K562 (cell line): ENCODE measurements around the gene QPRT. TPM values are rescaled to one million over a fixed set of nuclear protein-coding genes. Genes with fewer than 3 reads are reported as not detected.

Source experiments
- BCOR ChIP-seq: fragments of 450-650 bp; IDR thresholded peaks from 2 replicates; pipeline ENCODE4 v1.6.1; 2016
- CBFA2T2 ChIP-seq: fragments of 450-650 bp; conservative IDR thresholded peaks from 2 replicates; pipeline ENCODE4 v1.6.1; 2017; ENCODE audit warnings: mild to moderate bottlenecking
- GTF2B ChIP-seq: IDR thresholded peaks from 2 replicates; pipeline ENCODE4 v1.6.1; 2011; ENCODE audit not compliant: insufficient read length; ENCODE audit errors: extremely low read depth
- HCFC1 ChIP-seq: IDR thresholded peaks from 2 replicates; pipeline ENCODE4 v1.6.1; 2012; ENCODE audit warnings: low read depth, low read length, improper control_type of control experiment
- HDAC6 ChIP-seq: IDR thresholded peaks from 2 replicates; pipeline ENCODE4 v1.6.1; 2012; ENCODE audit warnings: low read depth, mild to moderate bottlenecking, control low read depth, inconsistent platforms, low read length, moderate library complexity
- HEY1 ChIP-seq: fragments of 250-450 bp; sonication (Bioruptor Pico); IDR thresholded peaks from 2 replicates; pipeline ENCODE4 v1.5.0; 2020; ENCODE audit warnings: mild to moderate bottlenecking, moderate library complexity, borderline replicate concordance
- HINFP ChIP-seq: fragments of 450-650 bp; conservative IDR thresholded peaks from 2 replicates; pipeline ENCODE4 v1.6.1; 2016; ENCODE audit warnings: missing genetic modification characterization, low read depth, mild to moderate bottlenecking, control low read depth, missing compliant biosample characterization
- HMGN3 ChIP-seq: IDR thresholded peaks from 2 replicates; pipeline ENCODE4 v1.6.1; 2011; ENCODE audit warnings: borderline replicate concordance, low read depth, mild to moderate bottlenecking, mixed read lengths, low read length; ENCODE audit not compliant: insufficient read length; ENCODE audit errors: extremely low read depth
- HNRNPUL1 ChIP-seq: fragments of 200-400 bp; formaldehyde crosslinking; IDR thresholded peaks from 2 replicates; pipeline ENCODE4 v1.6.1; 2017; ENCODE audit warnings: low read length
- MTF1 ChIP-seq: fragments of 250-450 bp; sonication (Bioruptor Pico); IDR thresholded peaks from 2 replicates; pipeline ENCODE4 v1.9.0; 2021; ENCODE audit warnings: moderate library complexity, mild to moderate bottlenecking, inconsistent platforms, borderline replicate concordance
- NFE2L1 ChIP-seq: fragments of 450-650 bp; IDR thresholded peaks from 2 replicates; pipeline ENCODE4 v1.6.1; 2016; ENCODE audit warnings: missing genetic modification characterization, low read depth, mild to moderate bottlenecking, missing compliant biosample characterization, moderate library complexity, borderline replicate concordance
- PRDM10 ChIP-seq: fragments of 450-650 bp; IDR thresholded peaks from 2 replicates; pipeline ENCODE4 v1.6.1; 2018; ENCODE audit not compliant: partially characterized antibody
- SIRT6 ChIP-seq: IDR thresholded peaks from one replicate; pipeline ENCODE4 v1.6.1; 2012; ENCODE audit warnings: low read depth, mild to moderate bottlenecking, control low read depth, inconsistent platforms, low read length, moderate library complexity
- SREBF2 ChIP-seq: sonication (generic); formaldehyde crosslinking; IDR thresholded peaks from 2 replicates; pipeline ENCODE4 v1.4.0; 2020; ENCODE audit warnings: mild to moderate bottlenecking, missing genetic modification reagents
- TRIM24 ChIP-seq, 2 experiments: fragments of 450-650 bp; IDR thresholded peaks; 2 replicates each; pipeline ENCODE4 v1.6.1; 2016
- ZKSCAN1 ChIP-seq: fragments of 150-350 bp; IDR thresholded peaks from 2 replicates; pipeline ENCODE4 v1.6.1; 2016; ENCODE audit warnings: low read depth, low read length
- ZNF184 ChIP-seq: sonication (generic); formaldehyde crosslinking; IDR thresholded peaks from 2 replicates; pipeline ENCODE4 v1.5.0; 2020; ENCODE audit warnings: missing genetic modification reagents
- ZNF280A ChIP-seq: fragments of 450-650 bp; IDR thresholded peaks from 2 replicates; pipeline ENCODE4 v1.6.1; 2018; ENCODE audit warnings: mild to moderate bottlenecking, low read depth; ENCODE audit not compliant: partially characterized antibody
- ZNF778 ChIP-seq: fragments of 450-650 bp; formaldehyde crosslinking; IDR thresholded peaks from 2 replicates; pipeline ENCODE4 v1.4.0; 2020; ENCODE audit warnings: mild to moderate bottlenecking, moderate library complexity
- ZSCAN32 ChIP-seq: fragments of 450-650 bp; formaldehyde crosslinking; IDR thresholded peaks from 2 replicates; pipeline ENCODE4 v1.4.0; 2020; ENCODE audit warnings: mild to moderate bottlenecking, moderate library complexity
- polyA plus RNA-seq, 8 experiments: library from polyadenylated mRNA; depleted of rRNA in 4 of 8; stranded (reverse) in 5 of 8; unstranded in 3 of 8; fragments of >200 nt; fragmentation: Nextera tagmentation in 2 of 8; fragmentation: Illumina TruSeq in 1 of 8; extraction: Ambion mirVana in 2 of 8; extraction: Trizol in 1 of 8; gene quantifications; 2 replicates each; pipeline versions ENCODE4 v1.2.1 to v1.2.3, GENCODE V29; 2011 to 2014; ENCODE audit warnings: inconsistent platforms in 1 of 8, missing spikeins in 1 of 8
- total RNA-seq, 7 experiments: library from RNA; depleted of rRNA in 6 of 7; stranded (reverse); fragments of >200 nt in 6 of 7; fragmentation: Illumina TruSeq in 2 of 7; extraction: Trizol in 2 of 7; gene quantifications; 2 replicates each; pipeline versions ENCODE4 v1.2.1 to v1.2.3, GENCODE V29; 2011 to 2021; ENCODE audit warnings: low replicate concordance in 1 of 7

Gene QPRT
- total and polyA plus RNA-seq, 9 of the 15 experiments (the other 6 are each of a cell fraction or from before 2014, with no cell fraction given): 7.7 to 112 (median 64.1) TPM

- TF ChIP-seq TRIM24 (IDR thresholded peaks at IDR 0.05) (peak; percentile 46 to 51; a peak in 2 of 4 replicates), ZNF280A (no peak), CBFA2T2 (peak; percentile 91), ZNF184 (CRISPR knock-in tag) (no peak), ZSCAN32 (0 out of 2 replicates have a peak, but pooled peaks have one; percentile 62), HEY1 (CRISPR knock-in tag) (no peak), PRDM10 (peak; percentile 97), HNRNPUL1 (no peak), BCOR (no peak), GTF2B (no peak), SIRT6 (no peak), HMGN3 (peak; percentile 91), HDAC6 (no peak), HCFC1 (no peak), ZKSCAN1 (no peak; the same call in 1 of the 2 replicates), NFE2L1 (tag) (no peak), MTF1 (CRISPR knock-in tag) (no peak), ZNF778 (CRISPR knock-in tag) (no peak), HINFP (tag) (no peak), SREBF2 (CRISPR knock-in tag) (no peak)
These were observed 15.8 kb upstream of the QPRT start, which contains the start of gene SPN (continued) for GRCh38 chr16:29663016-29663806.
